T1000 (cell line): ENCODE results near the gene CYREN.
"Not testable (repeated sequence)": the region's sequence is repeated elsewhere in the genome, so short reads cannot be mapped to it uniquely, and the experiment has no call there.

ENCODE experiments used
- DNase-seq: peaks from one replicate; lab custom pipeline; 2025; ENCODE audit warnings: mixed read lengths; lab: John Stamatoyannopoulos, UW

CYREN gene

GRCh38 chr7:135177028-135177696 lies 6.7 kb upstream of the CYREN start:
- no peak for DNase-seq

GRCh38 chr7:135175931-135176330 lies 5.4 kb upstream of the CYREN start:
- no peak for DNase-seq

GRCh38 chr7:135174941-135175340 lies 4.4 kb upstream of the CYREN start:
- DNase-seq: no peak

- DNase-seq: not testable (repeated sequence)
These were observed 3.4 kb upstream of the CYREN start for GRCh38 chr7:135173916-135174315.

GRCh38 chr7:135171581-135172291 lies 1.2 kb upstream of the CYREN start:
- DNase-seq: not testable (repeated sequence)

GRCh38 chr7:135170998-135171481 lies 533 bp upstream of the CYREN start:
- DNase-seq: not testable (repeated sequence)

GRCh38 chr7:135169964-135170273 lies 588 bp downstream of the CYREN start:
- DNase-seq: no peak

- no peak for DNase-seq
These were observed 1.2 kb downstream of the CYREN start for GRCh38 chr7:135169141-135169963.

- no peak for DNase-seq
These were observed 1.9 kb downstream of the CYREN start for GRCh38 chr7:135168489-135169140.

- DNase-seq: no peak
These were observed 2.5 kb downstream of the CYREN start for GRCh38 chr7:135168001-135168400.

GRCh38 chr7:135167365-135167917 lies 3.1 kb downstream of the CYREN start:
- no peak for DNase-seq

- no peak for DNase-seq
These were observed 4.0 kb downstream of the CYREN start for GRCh38 chr7:135166338-135166990.

- no peak for DNase-seq
These were observed 4.6 kb downstream of the CYREN start for GRCh38 chr7:135165862-135166261.

- DNase-seq: no peak
These were observed 6.0 kb downstream of the CYREN start for GRCh38 chr7:135164357-135165061.

- no peak for DNase-seq
These were observed 8.0 kb downstream of the CYREN start for GRCh38 chr7:135162382-135163001.

- DNase-seq: no peak
These were observed 8.8 kb downstream of the CYREN start for GRCh38 chr7:135161669-135162068.

GRCh38 chr7:135160858-135161653 lies 9.5 kb downstream of the CYREN start:
- DNase-seq: no peak

- no peak for DNase-seq
These were observed 10.2 kb downstream of the CYREN start for GRCh38 chr7:135160098-135160857.
